WTC11 (cell line): ENCODE data around the gene RBM18. TPM values are rescaled to one million over a fixed set of nuclear protein-coding genes. Genes with fewer than 3 reads are reported as not detected.

Experiments
- ATAC-seq: fragments of 200-7000 bp; cut with Tn5 transposase; 2 replicates; pipeline ENCODE4 v1.10.0; 2021; ENCODE audit warnings: mild to moderate bottlenecking, moderate library complexity
- CTCF ChIA-PET: fragments of 300-600 bp; sonication (Branson Sonifier 250); formaldehyde crosslinking; loops from one replicate; lab custom pipeline; 2021; ENCODE audit warnings: antibody characterized with exemption; lab: Charles Lee
- POLR2A ChIA-PET: fragments of 350-600 bp; sonication (Branson Sonifier 250); formaldehyde crosslinking; loops from one replicate; lab custom pipeline; 2021; ENCODE audit warnings: antibody characterized with exemption; lab: Charles Lee
- DNase-seq: peaks from one replicate; pipeline ENCODE4 v3.0.0; 2021; ENCODE audit warnings: low spot score
- H3K27ac Mint-ChIP-seq: 2 replicates; pipeline ENCODE4 v1.8.0; 2021; ENCODE audit warnings: mixed read lengths
- H3K27me3 Mint-ChIP-seq: 2 replicates; pipeline ENCODE4 v1.8.0; 2021; ENCODE audit warnings: low read depth, mild to moderate bottlenecking, moderate library complexity, mixed read lengths
- H3K36me3 Mint-ChIP-seq: 2 replicates; pipeline ENCODE4 v1.8.0; 2021; ENCODE audit warnings: mixed read lengths
- H3K4me1 Mint-ChIP-seq: 2 replicates; pipeline ENCODE4 v1.8.0; 2022; ENCODE audit warnings: mixed read lengths
- H3K4me3 Mint-ChIP-seq: 2 replicates; pipeline ENCODE4 v1.8.0; 2021; ENCODE audit warnings: mild to moderate bottlenecking, moderate library complexity, mixed read lengths
- H3K9me3 Mint-ChIP-seq: 2 replicates; pipeline ENCODE4 v1.8.0; 2021; ENCODE audit warnings: mixed read lengths
- ARID4B ChIP-seq: sonication (generic); formaldehyde crosslinking; IDR thresholded peaks from 2 replicates; pipeline ENCODE4 v1.8.0; 2023; ENCODE audit warnings: missing genetic modification reagents, mild to moderate bottlenecking, borderline replicate concordance
- CTCF ChIP-seq: fragments of 200-600 bp; IDR thresholded peaks from 2 replicates; pipeline ENCODE4 v1.8.0; 2022; ENCODE audit warnings: antibody characterized with exemption
- ELF4 ChIP-seq: sonication (generic); formaldehyde crosslinking; IDR thresholded peaks from 2 replicates; pipeline ENCODE4 v1.8.1; 2022; ENCODE audit warnings: low read depth, mild to moderate bottlenecking, moderate library complexity, missing genetic modification reagents
- FOXP1 ChIP-seq: sonication (generic); formaldehyde crosslinking; IDR thresholded peaks from 2 replicates; pipeline ENCODE4 v1.8.0; 2022; ENCODE audit warnings: missing genetic modification reagents, mild to moderate bottlenecking, moderate library complexity, borderline replicate concordance
- HMGA2 ChIP-seq: fragments of 250-450 bp; sonication (Bioruptor Pico); IDR thresholded peaks from 2 replicates; pipeline ENCODE4 v1.4.0; 2021; ENCODE audit warnings: mild to moderate bottlenecking, moderate library complexity
- MXD4 ChIP-seq: fragments of 250-450 bp; sonication (Bioruptor Pico); IDR thresholded peaks from 2 replicates; pipeline ENCODE4 v1.8.0; 2021; ENCODE audit warnings: mild to moderate bottlenecking, moderate library complexity, borderline replicate concordance
- NFE2L1 ChIP-seq: sonication (generic); formaldehyde crosslinking; IDR thresholded peaks from 2 replicates; pipeline ENCODE4 v1.8.1; 2023; ENCODE audit warnings: missing genetic modification reagents
- OVOL2 ChIP-seq: fragments of 250-450 bp; sonication (Bioruptor Pico); IDR thresholded peaks from 2 replicates; pipeline ENCODE4 v1.9.0; 2021; ENCODE audit warnings: mild to moderate bottlenecking, borderline replicate concordance
- TCF7 ChIP-seq: sonication (generic); formaldehyde crosslinking; IDR thresholded peaks from 2 replicates; pipeline ENCODE4 v1.8.0; 2022; ENCODE audit warnings: mild to moderate bottlenecking, low read depth, missing genetic modification reagents, moderate library complexity
- TEAD1 ChIP-seq: sonication (generic); formaldehyde crosslinking; IDR thresholded peaks from 2 replicates; pipeline ENCODE4 v1.8.0; 2022; ENCODE audit warnings: mild to moderate bottlenecking, missing genetic modification reagents
- ZNF219 ChIP-seq: sonication (generic); formaldehyde crosslinking; IDR thresholded peaks from 2 replicates; pipeline ENCODE4 v1.8.0; 2023; ENCODE audit warnings: missing genetic modification reagents, mild to moderate bottlenecking, borderline replicate concordance
- ZNF232 ChIP-seq: sonication (generic); formaldehyde crosslinking; IDR thresholded peaks from 2 replicates; pipeline ENCODE4 v1.8.0; 2022; ENCODE audit warnings: mild to moderate bottlenecking, missing genetic modification reagents
- ZNF512 ChIP-seq: sonication (generic); formaldehyde crosslinking; IDR thresholded peaks from 2 replicates; pipeline ENCODE4 v1.8.1; 2022; ENCODE audit warnings: missing genetic modification reagents, borderline replicate concordance
- total RNA-seq: library from RNA; stranded (reverse); gene quantifications from 3 replicates; pipeline ENCODE4 v1.2.3, GENCODE V29; 2021
- TF ChIP-seq, protein P1 (sequence below): fragments of 250-450 bp; sonication (Bioruptor Pico); IDR thresholded peaks from 2 replicates; pipeline ENCODE4 v1.9.0; 2021; ENCODE audit warnings: mild to moderate bottlenecking, borderline replicate concordance
- TF ChIP-seq, protein P2 (sequence below): fragments of 250-450 bp; sonication (Bioruptor Pico); IDR thresholded peaks from 2 replicates; pipeline ENCODE4 v1.9.0; 2021; ENCODE audit warnings: mild to moderate bottlenecking
- TF ChIP-seq, protein P3 (sequence below): sonication (generic); formaldehyde crosslinking; IDR thresholded peaks from 2 replicates; pipeline ENCODE4 v1.8.0; 2022; ENCODE audit warnings: mild to moderate bottlenecking, missing genetic modification reagents

Gene RBM18
- total RNA-seq, 1 experiment from 2014 or later, result 11.4 TPM

GRCh38 chr9:122223435-122223834 is 41.2 kb downstream of the RBM18 start:
- H3K4me1 Mint-ChIP-seq, result peaks cover 62% of the 10 kb centered on the region
- ATAC-seq (no peak), DNase-seq (no peak)
- no peak overlapping the region for H3K4me3 Mint-ChIP-seq
- peaks cover 7% of the 10 kb centered on the region for H3K36me3 Mint-ChIP-seq
- POLR2A ChIA-PET, result no interaction called here
- CTCF ChIA-PET, result interaction anchor here (1.6 to 3.0 kb wide), 2 partner anchors 9 to 101 kb away, joined by 4 to 15 read pairs; no protein-coding TSS in a partner anchor
- H3K27ac Mint-ChIP-seq, result no peak overlapping the region
- TF ChIP-seq NFE2L1 (CRISPR knock-in tag) (no peak), ZNF512 (CRISPR knock-in tag) (no peak), TEAD1 (CRISPR knock-in tag) (no peak), FOXP1 (no peak), TCF7 (no peak), OVOL2 (no peak), ARID4B (CRISPR knock-in tag) (no peak), ZNF219 (CRISPR knock-in tag) (no peak), ELF4 (no peak), MXD4 (CRISPR knock-in tag) (no peak), HMGA2 (CRISPR knock-in tag) (no peak), ZNF232 (CRISPR knock-in tag) (no peak), CTCF (no peak)
- TF ChIP-seq, protein P1, sequence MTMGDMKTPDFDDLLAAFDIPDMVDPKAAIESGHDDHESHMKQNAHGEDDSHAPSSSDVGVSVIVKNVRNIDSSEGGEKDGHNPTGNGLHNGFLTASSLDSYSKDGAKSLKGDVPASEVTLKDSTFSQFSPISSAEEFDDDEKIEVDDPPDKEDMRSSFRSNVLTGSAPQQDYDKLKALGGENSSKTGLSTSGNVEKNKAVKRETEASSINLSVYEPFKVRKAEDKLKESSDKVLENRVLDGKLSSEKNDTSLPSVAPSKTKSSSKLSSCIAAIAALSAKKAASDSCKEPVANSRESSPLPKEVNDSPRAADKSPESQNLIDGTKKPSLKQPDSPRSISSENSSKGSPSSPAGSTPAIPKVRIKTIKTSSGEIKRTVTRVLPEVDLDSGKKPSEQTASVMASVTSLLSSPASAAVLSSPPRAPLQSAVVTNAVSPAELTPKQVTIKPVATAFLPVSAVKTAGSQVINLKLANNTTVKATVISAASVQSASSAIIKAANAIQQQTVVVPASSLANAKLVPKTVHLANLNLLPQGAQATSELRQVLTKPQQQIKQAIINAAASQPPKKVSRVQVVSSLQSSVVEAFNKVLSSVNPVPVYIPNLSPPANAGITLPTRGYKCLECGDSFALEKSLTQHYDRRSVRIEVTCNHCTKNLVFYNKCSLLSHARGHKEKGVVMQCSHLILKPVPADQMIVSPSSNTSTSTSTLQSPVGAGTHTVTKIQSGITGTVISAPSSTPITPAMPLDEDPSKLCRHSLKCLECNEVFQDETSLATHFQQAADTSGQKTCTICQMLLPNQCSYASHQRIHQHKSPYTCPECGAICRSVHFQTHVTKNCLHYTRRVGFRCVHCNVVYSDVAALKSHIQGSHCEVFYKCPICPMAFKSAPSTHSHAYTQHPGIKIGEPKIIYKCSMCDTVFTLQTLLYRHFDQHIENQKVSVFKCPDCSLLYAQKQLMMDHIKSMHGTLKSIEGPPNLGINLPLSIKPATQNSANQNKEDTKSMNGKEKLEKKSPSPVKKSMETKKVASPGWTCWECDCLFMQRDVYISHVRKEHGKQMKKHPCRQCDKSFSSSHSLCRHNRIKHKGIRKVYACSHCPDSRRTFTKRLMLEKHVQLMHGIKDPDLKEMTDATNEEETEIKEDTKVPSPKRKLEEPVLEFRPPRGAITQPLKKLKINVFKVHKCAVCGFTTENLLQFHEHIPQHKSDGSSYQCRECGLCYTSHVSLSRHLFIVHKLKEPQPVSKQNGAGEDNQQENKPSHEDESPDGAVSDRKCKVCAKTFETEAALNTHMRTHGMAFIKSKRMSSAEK (CRISPR knock-in tag), result no peak
- TF ChIP-seq, protein P2, sequence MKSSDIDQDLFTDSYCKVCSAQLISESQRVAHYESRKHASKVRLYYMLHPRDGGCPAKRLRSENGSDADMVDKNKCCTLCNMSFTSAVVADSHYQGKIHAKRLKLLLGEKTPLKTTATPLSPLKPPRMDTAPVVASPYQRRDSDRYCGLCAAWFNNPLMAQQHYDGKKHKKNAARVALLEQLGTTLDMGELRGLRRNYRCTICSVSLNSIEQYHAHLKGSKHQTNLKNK (CRISPR knock-in tag), result no peak
- TF ChIP-seq, protein P3, sequence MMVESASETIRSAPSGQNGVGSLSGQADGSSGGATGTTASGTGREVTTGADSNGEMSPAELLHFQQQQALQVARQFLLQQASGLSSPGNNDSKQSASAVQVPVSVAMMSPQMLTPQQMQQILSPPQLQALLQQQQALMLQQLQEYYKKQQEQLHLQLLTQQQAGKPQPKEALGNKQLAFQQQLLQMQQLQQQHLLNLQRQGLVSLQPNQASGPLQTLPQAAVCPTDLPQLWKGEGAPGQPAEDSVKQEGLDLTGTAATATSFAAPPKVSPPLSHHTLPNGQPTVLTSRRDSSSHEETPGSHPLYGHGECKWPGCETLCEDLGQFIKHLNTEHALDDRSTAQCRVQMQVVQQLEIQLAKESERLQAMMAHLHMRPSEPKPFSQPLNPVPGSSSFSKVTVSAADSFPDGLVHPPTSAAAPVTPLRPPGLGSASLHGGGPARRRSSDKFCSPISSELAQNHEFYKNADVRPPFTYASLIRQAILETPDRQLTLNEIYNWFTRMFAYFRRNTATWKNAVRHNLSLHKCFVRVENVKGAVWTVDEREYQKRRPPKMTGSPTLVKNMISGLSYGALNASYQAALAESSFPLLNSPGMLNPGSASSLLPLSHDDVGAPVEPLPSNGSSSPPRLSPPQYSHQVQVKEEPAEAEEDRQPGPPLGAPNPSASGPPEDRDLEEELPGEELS (CRISPR knock-in tag), result no peak
- TF ChIP-seq, all 79 proteins: peak for 0
- Mint-ChIP-seq H3K9me3 (no peaks in the 10 kb centered on the region), H3K27me3 (peaks cover 100% of the 10 kb centered on the region)
